Uterus (tissue), 4 donors: ENCODE measurements around the gene IL1RAPL2. TPM values are rescaled to one million over a fixed set of nuclear protein-coding genes. Genes with fewer than 3 reads are reported as not detected.
"Not testable (repeated sequence)": the region's sequence is repeated elsewhere in the genome, so short reads cannot be mapped to it uniquely, and the experiment has no call there.

Experiments
- DNase-seq, 2 donors: peaks; one replicate each; pipeline ENCODE4 v3.0.0-alpha.2; 2019 to 2020
- H3K27ac ChIP-seq, 2 donors: fragments of 200-600 bp; sonication (generic); 1 replicate in 1 of 2; 2 replicates in 1 of 2; pipeline ENCODE4 v1.5.1; 2016 to 2018
- H3K27me3 ChIP-seq, 2 donors: fragments of 200-600 bp; sonication (generic); one replicate each; pipeline ENCODE4 v1.5.1; 2018 to 2019; ENCODE audit warnings: control low read depth in 1 of 2
- H3K36me3 ChIP-seq, 2 donors: fragments of 200-600 bp; sonication (generic); one replicate each; pipeline ENCODE4 v1.5.1; 2019; ENCODE audit warnings: control low read depth in 1 of 2
- H3K4me1 ChIP-seq, 2 donors: fragments of 200-600 bp; sonication (generic); one replicate each; pipeline ENCODE4 v1.5.1; 2018 to 2019; ENCODE audit warnings: control low read depth in 1 of 2
- H3K4me3 ChIP-seq, 2 donors: fragments of 200-600 bp; sonication (generic); 1 replicate in 1 of 2; 2 replicates in 1 of 2; pipeline ENCODE4 v1.5.1; 2018 to 2019; ENCODE audit warnings: mild to moderate bottlenecking in 1 of 2
- H3K9me3 ChIP-seq, 2 donors: fragments of 200-600 bp; sonication (generic); one replicate each; pipeline ENCODE4 v1.5.1; 2019; ENCODE audit warnings: control low read depth in 1 of 2
- CTCF ChIP-seq, 4 experiments: fragments of 200-600 bp in 2 of 4; fragments of 450-650 bp in 2 of 4; sonication (generic) in 2 of 4; IDR thresholded peaks; one replicate each; pipeline ENCODE4 v1.5.1; 2016 to 2019; ENCODE audit warnings: antibody characterized with exemption in 4 of 4, mild to moderate bottlenecking in 2 of 4, moderate library complexity in 1 of 4
- POLR2A ChIP-seq, 2 donors: fragments of 450-650 bp; IDR thresholded peaks; one replicate each; pipeline ENCODE4 v1.6.1; 2016; ENCODE audit warnings: antibody characterized with exemption in 2 of 2, mild to moderate bottlenecking in 1 of 2, moderate library complexity in 1 of 2
- intact Hi-C: fragments of 100-400 bp; cut with DNase I; formaldehyde crosslinking; loops from one replicate; pipeline ENCODE4 v1.15.1; 2023; ENCODE audit warnings: low total_unique reads
- total RNA-seq, 4 donors: library from RNA; depleted of rRNA in 3 of 4; stranded (reverse); fragments of >200 nt in 3 of 4; gene quantifications; one replicate each; pipeline versions ENCODE4 v1.1.0 to v1.2.4, GENCODE V29; 2014 to 2023
- donor health status: DM: yes; HTN: yes; CAD: no.

The IL1RAPL2 gene
- total RNA-seq, 4 donors from 2014 or later, result 2.1 TPM; not detected in 3

- intact Hi-C loops, result no loop called here
- no peak for DNase-seq
- TF ChIP-seq POLR2A (IDR thresholded peaks at IDR 0.05) (no peak), CTCF (IDR thresholded peaks at IDR 0.05) (no peak)
- Histone ChIP-seq H3K9me3 (no peaks in the 10 kb centered on the region), H3K27ac (no peak overlapping the region), H3K4me3 (no peak overlapping the region), H3K36me3 (no peaks in the 10 kb centered on the region), H3K4me1 (no peaks in the 10 kb centered on the region), H3K27me3 (peaks cover 0 to 1% of the 10 kb centered on the region in 2 donors)
These were observed 288.9 kb downstream of the IL1RAPL2 start for GRCh38 chrX:104854790-104855340.

- Histone ChIP-seq H3K4me3 (no peak overlapping the region), H3K27me3 (no peaks in the 10 kb centered on the region), H3K4me1 (no peaks in the 10 kb centered on the region), H3K27ac (no peak overlapping the region), H3K9me3 (no peaks in the 10 kb centered on the region), H3K36me3 (no peaks in the 10 kb centered on the region)
- no peak for DNase-seq
- intact Hi-C loops, result no loop called here
- no peak for TF ChIP-seq CTCF (IDR thresholded peaks at IDR 0.05)
These were observed 297.5 kb downstream of the IL1RAPL2 start for GRCh38 chrX:104863466-104863865.

- H3K36me3 ChIP-seq, result no peaks in the 10 kb centered on the region
- H3K27me3 ChIP-seq, result no peaks in the 10 kb centered on the region
- H3K4me3 ChIP-seq, result no peak overlapping the region
- no peak overlapping the region for H3K27ac ChIP-seq
- DNase-seq, result no peak
- intact Hi-C loops, result no loop called here
- H3K9me3 ChIP-seq, result no peaks in the 10 kb centered on the region
- no peaks in the 10 kb centered on the region for H3K4me1 ChIP-seq
- TF ChIP-seq POLR2A (IDR thresholded peaks at IDR 0.05) (no peak), CTCF (IDR thresholded peaks at IDR 0.05) (no peak)
These were observed 298.3 kb downstream of the IL1RAPL2 start for GRCh38 chrX:104864296-104864695.

- no peak for TF ChIP-seq POLR2A (IDR thresholded peaks at IDR 0.05)
- TF ChIP-seq CTCF (IDR thresholded peaks at IDR 0.05), result no peak
- H3K9me3 ChIP-seq, result no peaks in the 10 kb centered on the region
- no peaks in the 10 kb centered on the region for H3K36me3 ChIP-seq
- no peaks in the 10 kb centered on the region for H3K27me3 ChIP-seq
- H3K4me1 ChIP-seq, result no peaks in the 10 kb centered on the region
- H3K4me3 ChIP-seq, result no peak overlapping the region
- intact Hi-C loops, result no loop called here
- H3K27ac ChIP-seq, result no peak overlapping the region
- DNase-seq, result no peak
These were observed 311.5 kb downstream of the IL1RAPL2 start for GRCh38 chrX:104877504-104877903.

GRCh38 chrX:104902070-104902469 lies 336.1 kb downstream of the IL1RAPL2 start:
- no peaks in the 10 kb centered on the region for H3K36me3 ChIP-seq
- no peaks in the 10 kb centered on the region for H3K4me1 ChIP-seq
- no peak overlapping the region for H3K27ac ChIP-seq
- intact Hi-C loops, result no loop called here
- H3K27me3 ChIP-seq, result no peaks in the 10 kb centered on the region
- TF ChIP-seq CTCF (IDR thresholded peaks at IDR 0.05) (no peak), POLR2A (IDR thresholded peaks at IDR 0.05) (no peak)
- no peak overlapping the region for H3K4me3 ChIP-seq
- H3K9me3 ChIP-seq, result no peaks in the 10 kb centered on the region
- DNase-seq, result no peak

GRCh38 chrX:104909694-104910093 lies 343.7 kb downstream of the IL1RAPL2 start:
- intact Hi-C loops, H3K9me3 ChIP-seq, H3K4me1 ChIP-seq, H3K4me3 ChIP-seq, H3K27ac ChIP-seq, DNase-seq, H3K36me3 ChIP-seq, H3K27me3 ChIP-seq: not testable (repeated sequence)
